ENCODE measurements around the gene FGD6.
"Not testable (repeated sequence)": the region's sequence is repeated elsewhere in the genome, so short reads cannot be mapped to it uniquely, and the experiment has no call there.

Gene FGD6

GRCh38 chr12:95200128-95200894, 17.0 kb downstream of the FGD6 start:
- H3K4me3 ChIP-seq (ENCODE audit: low read depth, low read length), result no peak overlapping the region
- TF ChIP-seq CTCF (IDR thresholded peaks at IDR 0.05; ENCODE audit: low read depth, low read length), result no peak
- DNase-seq (ENCODE audit: low read depth), result no peak

GRCh38 chr12:95198914-95199313, 18.4 kb downstream of the FGD6 start:
- no peak for DNase-seq (ENCODE audit: low read depth)
- H3K4me3 ChIP-seq (ENCODE audit: low read depth, low read length), result no peak overlapping the region
- TF ChIP-seq MYC (IDR thresholded peaks at IDR 0.05; ENCODE audit: low read depth, low read length) (no peak), MAX (IDR thresholded peaks at IDR 0.05; ENCODE audit: low read depth, low read length) (no peak), POLR2A (IDR thresholded peaks at IDR 0.05; ENCODE audit: extremely low read depth, insufficient read length) (no peak), CTCF (IDR thresholded peaks at IDR 0.05; ENCODE audit: low read depth, low read length) (no peak)

GRCh38 chr12:95197636-95198035, 19.6 kb downstream of the FGD6 start:
- no peak for TF ChIP-seq CTCF (IDR thresholded peaks at IDR 0.05; ENCODE audit: low read depth, low read length)
- no peak for TF ChIP-seq MAX (IDR thresholded peaks at IDR 0.05; ENCODE audit: low read depth, low read length)
- H3K4me3 ChIP-seq (ENCODE audit: low read depth, low read length), result no peak overlapping the region
- DNase-seq (ENCODE audit: low read depth), result no peak

- not testable (repeated sequence) for DNase-seq (ENCODE audit: low read depth); H3K4me3 ChIP-seq (ENCODE audit: low read depth, low read length)
Measured at GRCh38 chr12:95196875-95197569, 20.2 kb downstream of the FGD6 start.

- TF ChIP-seq MAX (IDR thresholded peaks at IDR 0.05; ENCODE audit: low read depth, low read length) (no peak), MYC (IDR thresholded peaks at IDR 0.05; ENCODE audit: low read depth, low read length) (no peak), CTCF (IDR thresholded peaks at IDR 0.05; ENCODE audit: low read depth, low read length) (no peak), POLR2A (IDR thresholded peaks at IDR 0.05; ENCODE audit: extremely low read depth, insufficient read length) (no peak)
- no peak overlapping the region for H3K4me3 ChIP-seq (ENCODE audit: low read depth, low read length)
- DNase-seq (ENCODE audit: low read depth), result no peak
Measured at GRCh38 chr12:95195122-95195521, 22.1 kb downstream of the FGD6 start.

- no peak overlapping the region for H3K4me3 ChIP-seq (ENCODE audit: low read depth, low read length)
- TF ChIP-seq CTCF (IDR thresholded peaks at IDR 0.05; ENCODE audit: low read depth, low read length) (no peak), POLR2A (IDR thresholded peaks at IDR 0.05; ENCODE audit: extremely low read depth, insufficient read length) (no peak), MAX (IDR thresholded peaks at IDR 0.05; ENCODE audit: low read depth, low read length) (no peak), MYC (IDR thresholded peaks at IDR 0.05; ENCODE audit: low read depth, low read length) (no peak)
- DNase-seq (ENCODE audit: low read depth), result no peak
Measured at GRCh38 chr12:95193139-95193538, 24.1 kb downstream of the FGD6 start.
